HUES6 (cell line): ENCODE measurements around the gene OR4D1.
"Not testable (repeated sequence)": the region's sequence is repeated elsewhere in the genome, so short reads cannot be mapped to it uniquely, and the experiment has no call there.

Experiments used
- H3K27ac ChIP-seq: 2 replicates; pipeline ENCODE4 v1.7.0; 2013; ENCODE audit warnings: low read depth, mild to moderate bottlenecking, low read length, inconsistent platforms
- H3K27me3 ChIP-seq: 2 replicates; pipeline ENCODE4 v1.6.1; 2013; ENCODE audit warnings: low read length; ENCODE audit not compliant: control insufficient read depth, insufficient read depth
- H3K36me3 ChIP-seq: 2 replicates; pipeline ENCODE4 v1.6.1; 2013; ENCODE audit warnings: low read length; ENCODE audit not compliant: control insufficient read depth, insufficient read depth
- H3K4me1 ChIP-seq: 2 replicates; pipeline ENCODE4 v1.6.1; 2013; ENCODE audit warnings: low read length; ENCODE audit not compliant: control insufficient read depth, insufficient read depth
- H3K4me3 ChIP-seq: 2 replicates; pipeline ENCODE4 v1.5.1; 2013; ENCODE audit warnings: low read depth, low read length
- H3K9ac ChIP-seq: one replicate; pipeline ENCODE4 v1.6.1; 2013; ENCODE audit warnings: mild to moderate bottlenecking, low read length
- H3K9me3 ChIP-seq: 2 replicates; pipeline ENCODE4 v1.6.1; 2013; ENCODE audit warnings: low read depth, low read length; ENCODE audit not compliant: control insufficient read depth, insufficient read depth

OR4D1 gene

DNA sequence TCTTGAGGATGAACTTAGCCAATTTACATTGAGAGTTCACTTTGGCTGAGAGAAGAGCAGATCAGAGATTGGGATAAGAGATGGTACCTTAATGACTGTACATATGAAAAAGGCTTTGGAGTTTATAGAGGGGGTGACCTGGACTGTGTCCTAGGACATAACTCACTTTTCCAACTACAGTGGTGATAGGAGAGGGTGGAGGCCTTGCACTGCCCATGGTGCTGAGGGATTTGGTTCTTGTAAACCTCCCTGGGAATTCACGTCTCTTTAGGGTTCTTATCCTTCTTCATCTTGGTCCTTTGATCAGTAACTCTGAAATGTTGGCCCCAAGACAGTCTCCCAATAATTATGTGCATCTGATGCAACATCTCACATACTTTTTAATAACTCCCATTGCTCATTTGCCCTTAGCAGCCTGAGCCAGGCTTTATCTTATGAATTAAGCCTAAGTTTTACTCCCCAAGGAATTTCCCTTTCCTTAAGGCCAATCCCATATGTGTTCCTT, at the start of gene OR4D1:
TSS of gene OR4D1 (plus strand) at position 455 of the 505 bp plus-strand sequence. CDS start 6,770 bp downstream, outside the sequence.
- Histone ChIP-seq H3K9ac (no peak within 1 kb of the TSS), H3K4me3 (no peak within 1 kb of the TSS), H3K9me3 (peaks cover 11% of the 10 kb centered on the region), H3K36me3 (no peaks in the 10 kb centered on the region), H3K27ac (no peak within 1 kb of the TSS), H3K27me3 (peaks cover 54% of the 10 kb centered on the region), H3K4me1 (no peaks in the 10 kb centered on the region)

DNA sequence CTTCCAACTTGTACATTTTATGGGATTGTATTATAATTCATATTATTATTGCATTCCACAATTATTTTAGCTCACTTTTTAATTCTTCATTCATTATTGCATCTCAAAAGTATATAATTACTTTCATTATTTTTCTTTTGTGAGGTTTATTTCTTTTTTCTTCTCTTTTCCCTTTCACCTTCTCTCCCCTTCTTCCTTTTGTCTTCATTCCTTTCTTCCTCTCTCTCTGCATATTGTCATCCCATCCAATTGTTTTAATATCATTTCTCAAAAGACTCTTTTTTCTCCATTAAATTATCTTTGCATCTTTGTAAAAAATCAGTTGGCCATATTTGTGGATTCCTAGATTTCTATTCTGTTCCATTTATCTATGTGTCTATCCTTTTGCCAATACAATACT, 47.7 kb upstream of the OR4D1 start:
- Histone ChIP-seq H3K4me1 (no peaks in the 10 kb centered on the region), H3K4me3 (no peak overlapping the region), H3K27ac (no peak overlapping the region), H3K27me3 (no peaks in the 10 kb centered on the region), H3K9me3 (no peaks in the 10 kb centered on the region), H3K9ac (no peak overlapping the region), H3K36me3 (0 out of 2 replicates have a peak, but pooled peaks cover 4% of the 10 kb centered on the region)

DNA sequence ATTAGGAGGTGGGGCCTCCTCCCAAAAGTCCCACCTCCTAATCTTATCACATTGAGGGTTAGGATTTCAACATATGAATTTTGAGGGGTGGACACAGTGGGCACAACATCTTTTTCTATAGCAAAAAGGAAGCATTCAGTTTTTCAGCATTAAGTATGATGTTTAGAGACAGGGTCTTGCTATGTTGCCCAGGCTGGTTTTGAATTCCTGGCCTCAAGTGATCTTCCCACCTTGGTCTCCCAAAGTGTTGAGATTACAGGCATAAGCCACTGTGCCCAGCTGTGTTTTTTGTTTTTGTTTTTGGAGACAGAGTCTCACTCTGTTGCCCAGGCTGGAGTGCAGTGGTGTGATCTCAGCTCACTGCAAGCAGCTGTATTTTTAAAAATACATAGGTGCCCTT, 46.3 kb upstream of the OR4D1 start:
- not testable (repeated sequence) for H3K4me1 ChIP-seq, H3K9me3 ChIP-seq, H3K27me3 ChIP-seq, H3K9ac ChIP-seq, H3K36me3 ChIP-seq, H3K4me3 ChIP-seq, H3K27ac ChIP-seq

DNA sequence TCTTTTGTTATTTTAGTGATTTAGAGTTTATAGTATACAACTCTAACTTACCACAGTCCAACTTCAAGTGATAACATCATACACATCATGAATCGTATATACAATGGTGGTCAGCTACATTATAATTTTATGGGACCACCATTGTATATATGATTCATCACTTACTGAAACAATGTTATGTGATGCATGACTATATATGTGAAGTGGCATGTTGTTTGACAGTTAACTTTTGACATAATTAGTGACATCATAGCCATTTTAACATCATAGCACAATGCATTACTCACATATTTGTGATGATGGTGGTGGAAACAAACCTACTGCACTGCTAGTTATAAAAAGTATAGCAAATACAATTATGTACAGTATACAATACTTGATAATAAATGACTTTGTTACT, 43.1 kb upstream of the OR4D1 start:
- Histone ChIP-seq H3K4me1 (no peaks in the 10 kb centered on the region), H3K27ac (no peak overlapping the region), H3K9ac (no peak overlapping the region), H3K9me3 (no peaks in the 10 kb centered on the region), H3K36me3 (no peaks in the 10 kb centered on the region), H3K4me3 (no peak overlapping the region), H3K27me3 (no peaks in the 10 kb centered on the region)

DNA sequence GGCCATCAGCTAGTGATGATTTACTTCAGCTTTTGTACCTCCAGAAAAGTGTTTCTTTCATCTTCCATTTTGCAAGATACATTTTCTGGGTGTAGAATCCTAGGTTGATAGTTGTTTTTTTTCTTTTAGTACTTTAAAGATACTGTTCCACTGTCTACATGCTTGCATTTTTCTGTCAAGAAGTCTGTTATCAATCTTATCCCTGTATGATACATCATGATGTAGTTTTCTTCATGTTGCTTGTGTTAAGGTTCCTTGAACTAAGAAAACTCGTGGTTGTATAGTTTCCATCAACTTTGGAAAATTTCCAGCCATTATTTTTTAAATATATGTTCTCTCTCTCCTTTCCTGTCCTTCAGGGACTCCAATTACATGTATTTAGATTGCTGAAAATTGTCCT, 40.9 kb upstream of the OR4D1 start:
- Histone ChIP-seq H3K4me1 (no peaks in the 10 kb centered on the region), H3K27me3 (no peaks in the 10 kb centered on the region), H3K9me3 (no peaks in the 10 kb centered on the region), H3K4me3 (no peak overlapping the region), H3K9ac (no peak overlapping the region), H3K27ac (no peak overlapping the region), H3K36me3 (no peaks in the 10 kb centered on the region)

DNA sequence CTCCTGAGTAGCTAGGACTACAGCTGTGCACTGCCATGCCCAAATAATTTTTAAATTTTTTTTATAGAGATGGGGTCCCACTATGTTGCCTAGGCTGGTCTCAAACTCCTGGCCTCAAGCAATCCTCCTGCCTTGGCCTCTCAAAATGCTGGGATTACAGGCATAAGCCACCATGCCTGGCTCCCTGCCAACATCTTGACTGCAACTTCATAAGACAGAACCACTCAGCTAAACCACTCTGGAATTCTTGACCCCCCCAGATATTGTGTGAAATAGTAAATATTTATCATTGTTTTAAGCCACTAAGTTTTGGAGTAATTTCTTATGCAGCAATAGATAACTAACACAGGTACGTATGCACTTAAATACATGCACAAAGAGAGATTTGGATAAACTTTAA, 39.0 kb upstream of the OR4D1 start:
- Histone ChIP-seq H3K4me3 (no peak overlapping the region), H3K9me3 (no peaks in the 10 kb centered on the region), H3K36me3 (no peaks in the 10 kb centered on the region), H3K27me3 (no peaks in the 10 kb centered on the region), H3K9ac (no peak overlapping the region), H3K27ac (no peak overlapping the region), H3K4me1 (no peaks in the 10 kb centered on the region)

DNA sequence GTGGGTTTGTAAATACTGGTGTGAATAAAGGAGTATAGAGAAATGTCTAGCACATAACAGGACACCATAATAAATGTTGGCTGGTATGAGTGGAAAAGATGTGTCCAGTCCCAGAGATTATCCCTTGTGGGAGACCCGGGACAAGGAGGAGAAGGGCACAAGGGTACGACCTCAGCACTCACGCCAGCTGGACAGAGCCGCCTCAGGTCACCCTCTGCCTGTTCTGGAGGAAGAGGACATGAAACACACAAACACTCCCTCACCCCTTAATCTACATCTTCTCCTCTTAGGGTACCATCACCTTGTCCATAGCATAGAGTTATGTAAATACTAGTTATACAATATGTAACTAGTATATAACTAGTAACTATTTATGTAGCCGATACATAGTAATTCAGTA, 38.2 kb upstream of the OR4D1 start:
- Histone ChIP-seq H3K4me3 (no peak overlapping the region), H3K27me3 (peaks cover 4% of the 10 kb centered on the region; the same call in 1 of the 2 replicates), H3K27ac (no peak overlapping the region), H3K4me1 (no peaks in the 10 kb centered on the region), H3K9ac (no peak overlapping the region), H3K9me3 (no peaks in the 10 kb centered on the region), H3K36me3 (no peaks in the 10 kb centered on the region)

DNA sequence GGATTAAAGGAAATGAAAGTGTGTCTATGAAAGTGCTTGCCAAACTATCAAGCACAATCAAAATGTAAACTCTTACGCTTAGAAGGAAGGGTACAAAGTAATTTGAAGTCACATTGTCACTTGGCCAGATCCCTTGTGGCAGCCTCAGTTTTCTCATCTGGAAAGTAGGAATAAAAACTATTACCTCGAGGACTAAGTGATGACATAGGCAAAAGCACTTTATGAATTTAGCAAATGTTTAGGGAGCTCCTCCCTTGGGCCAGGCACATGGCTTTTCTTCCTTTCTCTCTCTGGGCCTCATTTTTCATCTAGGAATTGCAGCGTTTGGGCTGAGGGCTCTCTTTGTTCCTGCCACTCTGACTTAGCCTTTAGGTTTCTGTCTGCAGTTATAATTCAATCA, 36.5 kb upstream of the OR4D1 start:
- H3K4me3 ChIP-seq, result no peak overlapping the region
- H3K4me1 ChIP-seq, result no peaks in the 10 kb centered on the region
- H3K9me3 ChIP-seq, result no peaks in the 10 kb centered on the region
- no peaks in the 10 kb centered on the region for H3K36me3 ChIP-seq
- no peak overlapping the region for H3K27ac ChIP-seq
- H3K9ac ChIP-seq, result no peak overlapping the region
- peaks cover 15% of the 10 kb centered on the region for H3K27me3 ChIP-seq

DNA sequence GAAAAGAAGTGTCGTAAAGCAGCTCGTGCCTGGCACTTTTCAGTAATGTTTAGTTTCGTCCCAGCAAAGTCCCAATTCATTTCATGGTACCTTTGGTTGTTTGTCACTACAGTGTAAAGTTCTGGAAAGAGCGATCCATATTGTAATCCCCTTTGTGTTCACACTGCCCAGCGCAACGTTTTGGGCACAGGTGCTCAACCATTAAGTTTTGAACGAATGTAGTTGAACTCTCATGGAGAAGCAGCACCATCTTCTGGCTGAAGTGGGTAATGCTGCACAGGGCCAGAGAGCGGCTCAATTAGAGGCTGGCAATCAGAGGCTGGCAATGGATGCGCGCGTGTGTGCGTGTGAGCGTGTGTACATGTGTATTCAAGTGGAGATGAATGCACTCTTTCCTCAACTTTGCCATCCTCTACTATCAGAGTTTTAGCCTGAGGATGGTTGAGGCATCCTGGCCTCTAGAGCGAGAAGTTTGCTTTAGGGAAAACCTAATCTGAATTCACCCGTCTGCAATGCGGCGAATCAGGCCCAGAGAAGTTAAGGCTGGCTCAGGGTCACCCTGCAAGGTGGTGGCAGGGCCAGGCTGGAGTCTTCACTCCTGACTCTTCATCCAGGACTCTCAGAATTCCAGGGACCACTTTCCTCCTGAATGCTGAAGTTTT, 35.1 kb upstream of the OR4D1 start:
- Histone ChIP-seq H3K4me1 (no peaks in the 10 kb centered on the region), H3K9me3 (no peaks in the 10 kb centered on the region), H3K27me3 (peaks cover 19% of the 10 kb centered on the region), H3K36me3 (no peaks in the 10 kb centered on the region), H3K9ac (no peak overlapping the region), H3K4me3 (no peak overlapping the region), H3K27ac (no peak overlapping the region)

DNA sequence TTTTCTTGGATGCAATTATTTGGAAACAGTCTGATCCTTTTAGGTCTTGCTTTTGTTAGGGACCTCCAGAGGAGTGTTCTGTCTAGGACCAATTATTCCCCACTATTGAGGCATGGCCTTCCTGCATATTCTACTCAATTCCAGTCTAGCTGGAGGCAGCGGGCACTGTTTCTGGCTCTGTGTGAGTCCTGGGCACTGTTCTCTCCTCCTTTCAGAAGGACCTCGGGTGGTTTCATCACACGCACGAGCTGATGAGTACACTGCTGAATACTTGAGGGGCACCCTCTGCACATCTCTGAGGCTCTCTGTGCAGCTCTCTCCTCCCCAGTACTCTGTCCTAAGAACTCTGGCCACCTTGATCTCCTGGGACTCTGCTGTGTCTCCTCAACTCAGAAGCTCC, 34.2 kb upstream of the OR4D1 start:
- no peak overlapping the region for H3K9ac ChIP-seq
- no peaks in the 10 kb centered on the region for H3K4me1 ChIP-seq
- H3K9me3 ChIP-seq, result no peaks in the 10 kb centered on the region
- H3K36me3 ChIP-seq, result no peaks in the 10 kb centered on the region
- no peak overlapping the region for H3K4me3 ChIP-seq
- no peak overlapping the region for H3K27ac ChIP-seq
- peaks cover 19% of the 10 kb centered on the region for H3K27me3 ChIP-seq

DNA sequence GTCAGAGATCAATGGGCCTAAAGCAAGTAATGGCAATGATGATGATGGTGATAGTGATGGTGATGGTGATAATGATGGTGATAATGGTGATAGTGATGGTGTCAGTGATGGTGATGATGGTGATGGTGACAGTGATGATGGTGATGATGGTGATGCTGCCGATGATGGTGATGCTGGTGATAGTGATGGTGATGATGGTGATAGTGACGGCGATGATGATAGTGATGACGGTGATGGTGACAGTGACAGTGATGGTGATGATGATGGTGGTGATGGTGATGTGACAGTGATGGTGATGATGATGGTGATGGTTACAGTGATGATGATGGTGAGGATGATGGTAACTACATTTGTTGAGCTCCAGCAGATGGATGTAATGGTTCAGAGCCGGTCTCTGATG, 30.8 kb upstream of the OR4D1 start:
- Histone ChIP-seq H3K27ac (no peak overlapping the region), H3K27me3 (peaks cover 24% of the 10 kb centered on the region), H3K4me1 (no peaks in the 10 kb centered on the region), H3K36me3 (no peaks in the 10 kb centered on the region), H3K9me3 (no peaks in the 10 kb centered on the region), H3K9ac (no peak overlapping the region), H3K4me3 (no peak overlapping the region)
